ENCODE results near the gene WDR18.

DNA sequence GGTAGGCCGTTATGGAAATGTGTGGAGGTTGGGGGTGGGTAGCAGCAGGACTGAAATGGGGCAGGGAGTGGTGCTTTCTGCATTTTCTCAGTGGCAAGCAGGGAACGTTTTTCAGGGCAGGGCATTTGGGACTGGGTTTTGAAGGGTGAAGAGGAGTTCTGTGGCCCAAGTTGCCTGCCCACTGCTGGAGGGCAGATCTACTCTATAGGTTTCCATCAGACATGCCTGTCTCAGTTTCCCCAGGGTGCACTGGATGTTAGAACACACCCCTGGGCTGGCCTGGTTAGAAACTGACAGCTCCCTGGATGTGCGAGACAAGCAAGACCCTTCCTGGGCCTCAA lies 15.2 kb downstream of the WDR18 start:
- TF ChIP-seq CTCF (IDR thresholded peaks at IDR 0.05) (no peak), POLR2A (IDR thresholded peaks at IDR 0.05) (no peak)

Data from uterus (tissue), 2 donors.